HG02678 (cell line): Measurements from ENCODE around the gene SLC5A3.

Experiments used
- ATAC-seq: cut with Tn5 transposase; IDR thresholded peaks from one replicate; pipeline ENCODE4 v1.9.1; 2021; ENCODE audit warnings: mild to moderate bottlenecking, moderate library complexity; ENCODE audit not compliant: unreplicated experiment

The SLC5A3 gene

DNA sequence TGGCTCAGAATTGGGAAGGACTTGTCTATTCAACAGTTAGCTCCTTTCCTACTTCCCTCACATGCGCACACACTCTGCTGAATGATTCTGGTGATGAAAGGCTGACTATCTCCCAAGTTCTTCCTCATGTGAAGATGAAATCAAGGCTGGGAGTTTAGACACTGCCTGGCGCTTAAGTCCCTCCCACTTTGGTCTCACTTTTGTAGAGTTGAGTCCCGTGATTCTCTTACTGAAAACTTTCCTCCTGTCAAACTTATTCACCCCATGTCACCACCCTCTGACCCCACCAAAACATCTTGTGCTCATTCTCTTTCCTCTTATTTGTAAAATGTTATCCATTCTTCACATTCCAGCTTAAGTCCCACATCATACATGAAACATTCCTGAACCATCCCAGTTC is 8.4 kb upstream of the SLC5A3 start:
- ATAC-seq, result no peak

DNA sequence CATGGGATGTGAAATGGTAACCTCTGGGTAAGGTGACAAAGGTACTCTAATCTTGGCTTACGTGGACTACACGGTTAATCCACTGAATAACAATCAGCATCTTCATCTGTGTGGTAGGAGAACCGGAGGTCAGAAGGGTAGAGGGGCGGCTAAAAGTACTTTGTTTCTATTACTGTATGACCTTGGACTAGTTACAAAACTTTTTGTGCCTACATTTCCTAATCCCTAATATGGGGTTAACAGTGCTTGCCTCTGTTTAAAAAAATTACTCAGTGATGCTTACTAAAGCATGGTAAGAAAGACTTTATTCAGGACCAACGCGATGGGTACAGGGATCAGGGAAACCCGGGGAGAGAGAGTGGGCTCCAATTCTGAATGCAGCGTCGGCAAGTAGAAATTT is 1.7 kb upstream of the SLC5A3 start:
- ATAC-seq, result no peak

DNA sequence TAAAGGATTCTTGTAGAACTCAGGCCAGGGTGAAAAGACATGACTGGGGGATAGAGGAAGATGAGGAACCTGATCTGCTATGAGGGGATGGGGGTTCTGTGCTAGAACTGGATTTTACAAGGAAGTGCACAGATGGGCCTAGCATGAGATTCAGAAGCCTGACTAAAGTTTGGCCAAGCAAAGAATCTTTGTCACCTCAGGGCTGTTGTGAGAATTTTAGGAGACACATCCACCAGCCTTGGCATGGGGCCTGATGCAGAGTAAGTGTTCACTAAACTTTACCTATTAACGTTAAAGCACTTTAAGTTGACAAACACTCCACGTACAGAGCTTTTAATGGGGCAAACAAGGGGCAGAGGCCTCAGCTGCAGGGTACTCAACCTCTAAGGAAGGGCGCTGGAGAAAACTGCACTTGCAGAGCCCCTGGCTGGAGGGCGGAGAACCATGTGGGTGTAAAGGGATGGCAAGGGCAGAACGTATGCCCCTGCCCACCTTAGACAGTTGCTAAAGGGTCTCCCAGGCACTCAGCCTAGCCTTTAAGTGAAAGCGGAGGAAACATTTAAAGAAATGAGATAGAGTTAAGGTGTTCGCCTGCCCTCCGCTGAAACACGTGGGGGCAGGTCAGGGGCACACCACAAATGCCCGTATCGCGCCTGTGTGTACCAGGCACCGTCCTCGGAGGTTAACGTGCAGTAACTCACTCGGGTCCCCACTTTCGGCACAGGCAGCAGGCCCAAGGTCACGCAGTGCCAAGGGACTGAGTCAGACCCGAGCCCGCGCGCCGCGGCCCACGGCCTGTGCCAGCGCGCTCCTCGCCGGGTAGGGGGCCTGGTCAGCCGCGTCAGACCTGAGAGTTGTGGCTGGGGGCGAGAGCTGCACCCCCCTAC is 990 bp upstream of the SLC5A3 start:
- ATAC-seq, result peak; percentile 10

DNA sequence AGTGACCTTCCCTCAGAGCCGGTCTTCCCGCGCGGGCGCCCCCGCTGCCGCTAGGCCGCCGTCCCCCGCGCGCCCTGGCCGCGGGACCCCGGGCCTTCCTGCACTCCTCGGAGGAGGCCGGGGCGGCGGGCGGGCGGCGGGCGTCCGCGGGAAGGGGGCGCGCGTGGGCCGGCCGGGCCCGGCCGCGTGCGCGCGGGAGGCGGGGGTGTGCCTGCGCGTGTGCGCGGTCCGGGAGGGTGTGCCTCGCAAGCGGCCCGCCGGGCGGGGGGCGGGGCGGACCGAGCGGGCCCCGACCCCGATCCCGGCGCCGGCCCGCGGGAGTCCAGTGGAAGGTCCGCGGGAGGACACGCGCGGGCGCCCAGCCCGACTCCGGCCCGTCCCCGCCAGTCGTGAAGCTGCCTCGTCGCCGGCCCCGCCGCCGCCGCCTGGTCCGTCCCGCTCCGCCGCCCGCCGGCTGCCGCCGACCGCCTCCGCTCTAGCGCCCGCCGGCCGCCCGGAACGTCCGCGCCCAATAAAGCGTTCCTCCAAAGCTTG is 438 bp downstream of the SLC5A3 start:
- peak; percentile 41 for ATAC-seq

DNA sequence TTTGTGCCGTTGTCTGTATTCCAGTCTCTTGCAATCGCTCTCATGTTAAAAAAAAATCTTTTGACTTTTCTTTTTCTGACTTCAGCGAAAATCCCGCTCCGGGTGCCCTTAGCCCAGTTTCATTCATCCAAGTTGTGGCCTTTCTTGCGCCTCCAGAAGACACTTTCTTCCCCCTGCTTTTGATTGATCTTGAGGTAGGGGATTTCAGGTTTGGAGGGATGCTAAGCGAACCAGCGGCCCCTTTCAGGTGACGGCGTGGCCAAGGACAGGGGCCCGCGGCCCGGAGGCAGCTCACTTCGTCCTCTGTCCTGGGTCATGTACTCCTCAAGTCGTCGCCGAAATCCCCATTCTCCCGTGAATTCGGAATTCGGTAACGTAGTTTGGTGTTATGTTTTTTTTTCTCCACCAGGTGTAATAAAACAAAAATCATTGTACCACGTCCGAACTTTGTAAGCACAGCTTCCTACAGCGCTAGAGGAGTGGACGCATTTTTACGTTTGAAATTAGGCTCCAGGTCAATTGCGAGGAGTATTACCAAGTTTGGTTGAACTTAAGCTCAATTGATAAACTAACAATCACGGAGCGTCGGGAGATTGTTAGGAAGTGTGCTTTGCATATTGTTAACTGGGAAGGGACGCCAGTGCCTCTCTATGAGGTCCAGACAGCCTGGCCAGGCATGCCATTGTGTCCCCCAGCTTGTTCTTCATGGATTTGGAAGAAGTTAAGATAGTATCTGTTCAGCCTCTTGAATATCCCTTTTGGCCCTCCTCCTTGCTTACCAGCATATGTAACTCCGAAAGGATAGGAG is 1.1 kb downstream of the SLC5A3 start:
- ATAC-seq, result no peak

DNA sequence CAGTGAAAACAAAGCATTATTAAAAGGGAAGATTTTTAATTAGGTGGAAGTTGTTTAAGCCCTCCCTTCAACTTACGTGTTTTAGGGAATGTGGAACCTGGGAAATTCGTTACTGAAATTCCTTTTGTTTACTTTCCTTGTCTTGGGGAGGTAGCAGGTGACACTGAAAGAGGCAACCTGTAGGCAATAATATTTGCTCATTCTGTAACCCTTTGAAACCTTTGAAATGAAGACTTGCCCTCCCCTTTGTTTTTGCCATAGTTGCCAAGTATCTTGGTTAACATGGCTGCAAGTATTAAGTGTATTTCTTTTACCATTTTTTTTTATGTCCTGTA is 1.7 kb downstream of the SLC5A3 start:
- no peak for ATAC-seq

DNA sequence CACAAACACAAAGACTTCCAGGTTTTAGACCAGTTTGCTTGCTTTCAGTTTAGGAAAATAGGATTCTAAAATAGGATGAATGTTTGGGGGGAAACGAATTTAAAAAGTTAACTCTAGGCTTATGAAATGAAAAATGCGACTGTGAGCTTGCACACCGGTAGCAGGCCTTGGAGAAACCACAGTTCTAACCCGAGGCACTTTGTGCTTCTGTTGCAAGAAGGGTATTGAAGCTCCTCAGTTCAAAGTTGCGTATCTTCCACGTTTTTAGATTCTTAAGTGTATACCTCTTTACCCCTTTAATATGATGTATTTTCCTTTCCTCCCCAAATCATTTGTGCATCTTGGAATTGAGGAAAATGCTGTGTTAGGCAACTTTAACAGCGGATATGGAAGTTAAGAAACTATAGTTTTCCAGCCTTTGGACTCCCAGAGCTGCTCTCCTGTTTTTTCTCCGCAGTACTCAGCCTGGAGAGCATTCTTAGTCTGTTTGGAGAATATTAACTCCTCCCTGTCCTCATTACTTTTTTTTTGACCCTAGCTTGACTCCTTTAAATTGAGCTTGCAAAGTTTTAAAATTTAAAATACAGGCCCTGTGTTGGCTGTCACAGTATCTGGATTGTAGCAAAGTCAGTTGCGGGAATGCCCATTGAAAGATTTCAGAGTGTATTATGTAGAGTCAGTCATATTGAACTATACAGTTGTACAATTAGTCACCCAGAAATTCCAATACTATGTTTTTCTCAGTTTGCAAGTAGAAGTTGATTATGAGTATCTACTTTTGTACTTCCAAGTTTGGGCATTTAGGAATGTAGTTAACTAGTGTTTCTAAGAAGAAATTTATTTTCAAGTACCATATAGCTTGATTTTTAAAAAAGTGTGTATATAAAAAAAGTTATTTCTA is 2.6 kb downstream of the SLC5A3 start:
- ATAC-seq, result no peak

DNA sequence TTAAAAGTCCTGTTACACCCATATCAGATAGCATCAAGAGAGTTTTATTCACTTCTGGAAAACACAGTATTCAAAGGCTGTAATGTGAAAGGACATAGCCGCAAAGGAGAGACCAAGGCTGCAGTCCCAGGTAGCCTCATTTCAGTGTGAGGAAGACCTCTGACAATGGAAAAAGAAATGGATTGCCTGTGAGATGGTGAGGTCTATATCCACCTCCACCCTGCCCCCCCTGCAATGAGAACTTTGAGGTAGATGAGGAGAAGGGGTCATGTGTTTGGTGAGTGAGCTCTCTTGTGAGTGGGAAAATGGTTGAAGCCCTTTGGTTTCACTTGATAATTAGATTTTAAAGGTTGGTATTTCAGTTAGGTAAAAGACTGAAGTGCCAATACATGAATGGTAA is 3.5 kb downstream of the SLC5A3 start:
- no peak for ATAC-seq

DNA sequence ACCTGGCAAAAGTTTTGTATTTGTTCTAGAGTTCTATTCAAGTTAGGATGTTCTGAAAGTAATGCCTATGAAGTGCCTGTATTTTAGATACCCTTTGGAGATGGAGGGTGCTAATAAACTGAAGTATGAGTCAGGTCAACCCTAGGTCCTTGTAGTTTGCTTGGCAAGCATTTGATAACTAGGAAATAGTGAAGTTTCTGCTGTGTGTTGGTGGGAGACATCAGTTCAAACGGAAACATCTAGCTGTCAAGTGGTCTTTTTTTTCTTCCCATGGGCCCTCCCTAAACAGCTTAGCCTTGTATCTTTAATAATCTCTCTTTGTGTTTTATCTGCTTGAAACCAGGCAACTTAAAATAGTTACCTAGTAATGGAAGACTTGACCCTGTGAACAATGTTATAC is 4.5 kb downstream of the SLC5A3 start:
- no peak for ATAC-seq

DNA sequence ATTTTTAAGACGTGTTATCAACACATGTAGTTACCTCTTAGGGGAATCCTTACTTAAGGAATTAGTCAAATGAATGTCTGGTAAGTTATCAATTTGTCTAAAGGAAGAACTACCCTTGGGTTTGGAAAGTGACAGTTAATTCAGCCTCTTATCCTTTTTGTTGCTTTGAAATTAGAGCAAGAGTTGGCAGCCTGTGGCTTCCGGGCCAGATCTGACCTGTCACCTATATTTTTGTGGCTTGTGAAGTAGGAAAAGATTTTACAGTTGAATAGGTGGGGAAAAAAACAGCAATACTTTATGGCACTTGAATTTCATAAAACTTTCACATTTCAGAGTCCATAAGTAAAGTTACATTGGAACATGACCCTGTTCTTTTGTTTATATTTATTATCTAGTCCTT is 5.5 kb downstream of the SLC5A3 start:
- no peak for ATAC-seq

DNA sequence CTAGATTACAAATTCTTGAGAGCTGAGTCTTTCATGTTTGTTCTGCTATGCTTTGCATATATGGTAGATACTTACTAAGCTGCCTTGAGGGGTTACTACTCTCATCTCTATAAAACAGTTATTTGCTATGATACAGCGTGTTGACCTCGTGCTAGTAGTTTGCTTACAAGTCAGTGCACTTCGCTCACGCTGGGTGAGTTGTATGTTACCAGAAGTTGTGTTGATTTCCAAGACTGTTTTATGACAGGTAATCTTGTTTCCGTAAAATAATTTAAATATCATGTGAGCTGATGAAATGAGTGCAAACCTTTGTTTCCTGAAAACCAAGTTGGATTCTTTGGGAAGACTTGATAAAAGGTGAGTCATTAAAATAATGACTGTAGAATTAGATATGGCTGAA is 7.3 kb downstream of the SLC5A3 start:
- ATAC-seq, result no peak

DNA sequence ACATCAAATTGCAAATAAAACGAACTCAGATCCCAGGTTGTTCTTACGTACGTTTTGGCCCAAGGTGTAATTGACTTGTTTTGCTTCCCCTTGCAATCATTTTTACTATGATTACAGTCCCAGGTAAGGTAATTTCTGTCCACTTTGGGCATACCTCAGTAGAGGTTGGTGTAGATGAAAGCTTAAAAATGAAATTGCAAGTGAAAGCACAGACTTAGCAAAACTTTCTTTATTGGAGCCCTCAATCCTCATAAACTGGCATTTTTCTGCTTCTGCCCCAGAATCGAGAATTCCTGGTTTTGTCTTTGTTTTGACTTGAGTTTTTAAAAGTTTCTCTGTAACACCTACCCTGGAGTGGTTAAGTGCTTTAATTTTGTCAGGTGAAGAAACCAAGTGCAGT is 9.4 kb downstream of the SLC5A3 start:
- no peak for ATAC-seq

DNA sequence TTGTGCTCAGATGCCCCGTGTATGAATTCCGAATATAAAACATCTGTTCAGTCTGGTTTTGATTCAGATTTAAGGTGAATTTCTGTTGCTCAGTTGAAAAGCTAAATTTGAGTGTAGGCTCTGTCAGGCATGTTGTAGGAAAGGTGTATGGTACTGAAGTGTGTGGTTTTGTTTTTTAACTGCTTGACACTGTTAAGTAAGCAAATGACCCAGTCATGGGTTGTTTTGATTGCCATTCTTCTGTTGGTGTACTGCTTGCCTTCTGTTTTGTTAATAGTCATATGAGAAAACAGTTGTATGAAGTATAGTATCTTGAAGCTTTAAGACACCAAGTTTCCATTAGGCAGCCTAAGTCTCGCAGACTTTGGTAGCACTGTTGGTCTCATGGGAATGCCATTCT is 10.0 kb downstream of the SLC5A3 start:
- ATAC-seq, result no peak

DNA sequence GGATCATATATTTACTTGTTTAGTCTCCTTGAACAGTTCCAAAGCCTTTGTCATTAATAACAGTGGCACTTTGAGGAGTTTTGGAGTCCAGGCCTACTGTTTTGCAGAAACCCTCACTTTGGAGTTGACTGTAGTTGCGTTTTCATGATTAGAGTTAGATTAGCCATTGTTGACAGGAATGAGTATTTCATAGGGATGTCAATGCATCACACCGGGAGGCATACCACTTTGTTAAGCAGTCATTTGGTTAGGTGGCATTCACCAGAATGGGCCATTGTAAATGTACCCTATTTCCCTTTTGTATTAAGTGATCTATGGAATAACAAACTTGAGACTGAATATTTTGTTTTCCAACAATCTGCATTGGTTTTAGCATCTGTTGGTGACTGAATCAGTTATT is 11.8 kb downstream of the SLC5A3 start:
- ATAC-seq, result no peak

DNA sequence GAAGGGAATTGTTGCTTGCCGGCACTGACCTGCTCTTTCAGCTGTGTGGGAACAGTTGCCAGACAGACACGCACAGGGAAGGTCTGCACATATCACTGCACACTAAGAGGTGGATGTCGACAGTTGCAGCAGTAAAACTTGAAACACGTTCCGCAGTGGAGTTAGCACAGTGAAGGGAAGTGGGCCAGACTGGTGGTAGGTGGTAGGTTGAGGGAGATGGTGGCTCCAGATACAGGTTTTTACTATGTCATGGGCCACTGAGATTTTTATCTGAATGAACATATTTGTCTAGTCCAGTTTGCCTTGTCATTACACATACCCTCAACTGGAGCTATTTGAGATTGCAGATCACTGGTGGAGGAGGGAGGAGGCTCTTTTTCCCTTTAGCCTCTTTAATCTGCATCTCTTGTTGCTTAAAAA is 13.5 kb downstream of the SLC5A3 start:
- no peak for ATAC-seq

DNA sequence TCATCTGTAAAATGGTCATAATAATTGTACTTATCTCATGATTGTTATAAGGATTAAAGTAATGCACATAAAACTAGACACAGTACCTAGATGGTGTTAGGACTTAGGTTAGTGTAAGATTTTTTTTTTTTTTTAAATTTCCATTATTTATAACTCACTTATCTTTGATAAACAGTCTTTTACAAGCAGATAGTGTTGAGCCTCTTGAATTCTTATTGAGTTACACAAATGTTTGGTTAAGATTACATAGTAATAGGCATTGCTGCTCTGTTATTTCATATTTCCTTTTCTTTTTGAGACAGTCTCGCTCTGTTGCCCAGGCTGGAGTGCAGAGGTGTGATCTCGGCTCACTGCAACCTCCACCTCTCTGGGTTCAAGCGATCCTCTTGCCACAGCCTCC is 15.4 kb downstream of the SLC5A3 start:
- no peak for ATAC-seq

DNA sequence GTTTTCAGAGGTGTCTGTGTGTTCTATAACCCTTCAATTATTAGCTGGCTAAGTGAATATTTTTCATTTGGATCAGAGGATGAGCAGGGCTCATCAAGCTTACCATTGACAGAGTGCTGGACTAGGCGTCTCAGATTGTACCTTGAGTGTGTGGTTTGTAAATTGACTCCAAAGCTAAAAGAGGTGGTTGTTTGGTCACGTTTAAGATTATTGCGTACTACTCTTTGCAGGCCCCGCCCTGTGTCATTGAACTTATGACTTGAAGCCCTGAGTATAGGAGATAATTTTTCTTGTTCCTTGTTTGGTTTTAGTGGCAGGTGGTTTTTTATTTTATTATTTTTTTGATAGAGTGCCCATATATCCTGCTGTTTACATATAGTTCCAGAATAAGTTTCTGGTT is 17.7 kb downstream of the SLC5A3 start:
- no peak for ATAC-seq

DNA sequence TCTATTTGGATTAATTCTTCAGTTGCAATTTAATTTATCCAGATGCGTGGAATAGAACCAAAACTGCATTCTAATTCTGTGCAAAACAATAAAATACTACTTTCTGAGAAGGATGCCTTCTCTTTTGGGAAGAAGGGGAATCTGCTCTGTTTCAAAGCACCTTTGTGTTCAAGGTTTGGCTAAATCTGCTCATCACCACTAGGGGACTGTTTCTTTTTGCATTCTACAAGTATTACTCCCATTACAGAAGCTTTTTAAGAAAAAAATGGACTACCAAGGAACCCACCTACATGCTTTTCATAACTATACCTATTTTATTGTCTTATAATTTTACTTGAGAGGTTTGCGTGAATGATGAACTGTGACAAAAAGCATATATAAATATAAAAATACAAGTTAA is 18.2 kb downstream of the SLC5A3 start:
- ATAC-seq, result no peak

DNA sequence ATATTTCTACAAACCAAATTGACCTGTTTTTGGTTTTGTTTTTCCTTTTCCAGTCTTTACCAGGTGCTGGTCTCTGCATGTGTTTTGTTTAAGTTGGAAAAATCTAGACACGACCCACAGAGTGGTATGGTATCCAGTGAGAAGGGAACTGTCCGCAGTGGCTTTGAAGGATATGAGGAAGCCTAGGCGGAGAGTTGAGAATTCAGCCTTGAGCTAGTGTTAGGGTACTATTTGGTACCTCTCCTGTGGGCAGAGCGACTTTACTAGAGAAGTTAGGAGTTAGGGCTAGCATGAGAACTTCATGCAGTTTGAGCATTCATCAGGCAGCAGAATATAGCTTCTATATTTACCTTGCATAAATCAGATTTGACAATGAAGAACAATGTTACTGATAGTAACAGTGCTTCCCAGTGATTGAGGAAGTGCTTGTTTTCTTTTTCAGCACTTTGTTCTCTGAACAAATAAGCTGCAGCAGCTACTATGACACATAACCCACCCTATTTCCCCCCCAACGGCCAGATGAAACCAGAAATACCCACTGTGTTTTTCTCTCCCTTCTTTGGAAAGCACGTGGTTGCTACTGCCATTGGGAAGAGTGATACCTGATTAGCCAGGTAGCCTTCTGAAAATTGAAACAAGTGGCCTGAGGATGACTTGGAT is 19.0 kb downstream of the SLC5A3 start:
- no peak for ATAC-seq

DNA sequence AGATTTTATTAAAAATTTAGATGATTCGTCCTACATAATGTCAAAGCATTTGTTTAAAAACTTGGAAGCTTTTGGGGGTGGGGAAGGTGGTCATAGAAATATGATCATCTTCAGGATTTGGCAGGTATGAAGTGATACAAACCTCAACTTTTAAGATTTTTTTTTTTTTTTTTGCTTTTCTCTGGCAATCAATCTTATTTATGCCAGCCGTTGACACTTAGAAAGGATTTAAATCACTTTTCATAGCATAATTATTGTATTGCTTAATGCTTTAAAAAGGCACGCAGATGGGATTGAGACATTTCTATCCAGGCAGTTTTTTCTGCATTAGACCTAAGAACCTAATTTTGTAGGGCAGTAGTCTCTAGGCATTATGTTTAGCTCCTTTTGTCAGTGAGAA is 19.7 kb downstream of the SLC5A3 start:
- ATAC-seq, result no peak

DNA sequence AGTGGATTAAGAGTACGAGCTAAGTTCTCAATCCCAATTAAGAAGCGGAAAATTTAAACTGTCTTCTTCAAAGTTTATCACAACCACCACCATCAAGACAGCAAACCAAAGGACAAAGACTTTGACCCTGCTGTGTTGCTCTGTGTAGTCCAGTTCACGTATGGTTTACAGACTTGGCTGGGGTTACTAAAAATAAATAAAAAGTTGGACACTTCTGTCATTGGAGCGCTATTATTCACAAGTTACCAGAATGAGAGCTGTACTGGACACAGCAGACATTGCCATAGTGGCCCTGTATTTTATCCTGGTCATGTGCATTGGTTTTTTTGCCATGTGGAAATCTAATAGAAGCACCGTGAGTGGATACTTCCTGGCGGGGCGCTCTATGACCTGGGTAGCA is 21.6 kb downstream of the SLC5A3 start:
- ATAC-seq, result no peak
